ENCODE measurements around the gene MEAK7. TPM values are rescaled to one million over a fixed set of nuclear protein-coding genes. Genes with fewer than 3 reads are reported as not detected.

MEAK7 gene
- total RNA-seq, 1 experiment from 2014 or later = 30.9 TPM

- POLR2A ChIA-PET = no interaction called here
- H3K36me3 ChIP-seq (ENCODE audit: control insufficient read depth, insufficient read depth, low read length) = no peaks in the 10 kb centered on the region
- DNase-seq = peak; percentile 41 to 73
- Mint-ChIP-seq H3K9me3 (ENCODE audit: unreplicated experiment) (no peaks in the 10 kb centered on the region), H3K27me3 (ENCODE audit: insufficient read depth, unreplicated experiment) (no peaks in the 10 kb centered on the region), H3K36me3 (ENCODE audit: insufficient read depth, unreplicated experiment) (peaks cover 37% of the 10 kb centered on the region), H3K4me3 (ENCODE audit: unreplicated experiment) (peak overlapping the region; percentile 52), H3K27ac (ENCODE audit: unreplicated experiment) (peak overlapping the region; percentile 82), H3K4me1 (ENCODE audit: low read depth, unreplicated experiment) (peaks cover 35% of the 10 kb centered on the region)
- no TSS peak for BruUV-seq (replicated peaks)
- no peaks in the 10 kb centered on the region for H3K27me3 ChIP-seq (replicated peaks; ENCODE audit: control insufficient read depth, insufficient read depth, low read length)
- no peaks in the 10 kb centered on the region for H3K9me3 ChIP-seq
- CTCF ChIA-PET = no interaction called here
- TF ChIP-seq, protein P1, sequence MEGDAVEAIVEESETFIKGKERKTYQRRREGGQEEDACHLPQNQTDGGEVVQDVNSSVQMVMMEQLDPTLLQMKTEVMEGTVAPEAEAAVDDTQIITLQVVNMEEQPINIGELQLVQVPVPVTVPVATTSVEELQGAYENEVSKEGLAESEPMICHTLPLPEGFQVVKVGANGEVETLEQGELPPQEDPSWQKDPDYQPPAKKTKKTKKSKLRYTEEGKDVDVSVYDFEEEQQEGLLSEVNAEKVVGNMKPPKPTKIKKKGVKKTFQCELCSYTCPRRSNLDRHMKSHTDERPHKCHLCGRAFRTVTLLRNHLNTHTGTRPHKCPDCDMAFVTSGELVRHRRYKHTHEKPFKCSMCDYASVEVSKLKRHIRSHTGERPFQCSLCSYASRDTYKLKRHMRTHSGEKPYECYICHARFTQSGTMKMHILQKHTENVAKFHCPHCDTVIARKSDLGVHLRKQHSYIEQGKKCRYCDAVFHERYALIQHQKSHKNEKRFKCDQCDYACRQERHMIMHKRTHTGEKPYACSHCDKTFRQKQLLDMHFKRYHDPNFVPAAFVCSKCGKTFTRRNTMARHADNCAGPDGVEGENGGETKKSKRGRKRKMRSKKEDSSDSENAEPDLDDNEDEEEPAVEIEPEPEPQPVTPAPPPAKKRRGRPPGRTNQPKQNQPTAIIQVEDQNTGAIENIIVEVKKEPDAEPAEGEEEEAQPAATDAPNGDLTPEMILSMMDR (IDR thresholded peaks at IDR 0.05; ENCODE audit: insufficient read depth in 1 of 2, low read depth in 1 of 2, low read length in 1 of 2, severe bottlenecking in 1 of 2, unreplicated experiment in 1 of 2) = no peak
- H3K4me3 ChIP-seq (ENCODE audit: low read depth, low read length) = no peak overlapping the region
- intact Hi-C loops (cut with micrococcal nuclease; ENCODE audit: unreplicated experiment) = no loop called here
- peaks cover 39% of the 10 kb centered on the region for H3K4me1 ChIP-seq
Measured at GRCh38 chr16:84501077-84501735, 3.3 kb downstream of the MEAK7 start.

DNA sequence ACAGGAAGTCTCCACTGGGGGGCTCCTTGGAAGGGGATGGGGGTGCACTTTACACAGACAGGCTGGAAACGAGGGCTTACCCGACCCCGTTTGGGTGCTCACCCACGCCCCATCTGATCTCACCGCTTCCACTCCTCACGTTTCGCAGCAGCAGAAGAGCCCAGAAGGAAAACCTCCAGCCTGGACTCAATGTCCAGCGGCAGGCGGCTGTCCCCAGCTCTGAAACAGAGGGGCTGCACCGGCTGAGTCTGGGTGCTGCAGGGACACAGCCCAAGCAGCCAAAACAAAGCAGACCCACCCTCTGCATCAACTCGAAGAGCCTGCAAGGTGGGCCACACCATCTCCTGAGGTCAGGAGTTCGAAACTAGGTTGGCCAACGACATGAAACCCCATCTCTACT, 3.9 kb downstream of the MEAK7 start:
- CTCF ChIA-PET = no interaction called here
- peaks cover 37% of the 10 kb centered on the region for H3K4me1 ChIP-seq
- no peaks in the 10 kb centered on the region for H3K27me3 ChIP-seq (replicated peaks; ENCODE audit: control insufficient read depth, insufficient read depth, low read length)

GRCh38 chr16:84499638-84500037, 4.8 kb downstream of the MEAK7 start:
- BruUV-seq (replicated peaks) = no TSS peak
- H3K27me3 ChIP-seq (replicated peaks; ENCODE audit: control insufficient read depth, insufficient read depth, low read length) = no peaks in the 10 kb centered on the region
- peak in 1 of 2 experiments; percentile 11 for DNase-seq
- H3K4me1 Mint-ChIP-seq (ENCODE audit: low read depth, unreplicated experiment) = peaks cover 26% of the 10 kb centered on the region
- H3K9me3 Mint-ChIP-seq (ENCODE audit: unreplicated experiment) = no peaks in the 10 kb centered on the region
- CTCF ChIA-PET = interaction anchor here (0.6 kb wide), 1 partner anchor 122 kb away, joined by 3 read pairs; no protein-coding TSS in a partner anchor
- H3K4me1 ChIP-seq = peaks cover 32% of the 10 kb centered on the region
- TF ChIP-seq, protein P1 (IDR thresholded peaks at IDR 0.05; ENCODE audit: insufficient read depth in 1 of 2, low read depth in 1 of 2, low read length in 1 of 2, severe bottlenecking in 1 of 2, unreplicated experiment in 1 of 2) = no peak
- peaks cover 44% of the 10 kb centered on the region for H3K36me3 Mint-ChIP-seq (ENCODE audit: insufficient read depth, unreplicated experiment)
- intact Hi-C loops (cut with micrococcal nuclease; ENCODE audit: unreplicated experiment) = no loop called here
- H3K9me3 ChIP-seq = no peaks in the 10 kb centered on the region
- POLR2A ChIA-PET = no interaction called here
- H3K36me3 ChIP-seq (ENCODE audit: control insufficient read depth, insufficient read depth, low read length) = no peaks in the 10 kb centered on the region
- no peaks in the 10 kb centered on the region for H3K27me3 Mint-ChIP-seq (ENCODE audit: insufficient read depth, unreplicated experiment)
- no peak overlapping the region for H3K27ac Mint-ChIP-seq (ENCODE audit: unreplicated experiment)
- no peak overlapping the region for H3K4me3 Mint-ChIP-seq (ENCODE audit: unreplicated experiment)
- no peak overlapping the region for H3K4me3 ChIP-seq (ENCODE audit: low read depth, low read length)

More for the DNA sequence above, 3.9 kb downstream of the MEAK7 start:
- Histone ChIP-seq H3K9me3 (no peaks in the 10 kb centered on the region), H3K4me3 (ENCODE audit: low read depth, low read length) (no peak overlapping the region), H3K36me3 (ENCODE audit: control insufficient read depth, insufficient read depth, low read length) (no peaks in the 10 kb centered on the region)
- POLR2A ChIA-PET = no interaction called here
- Mint-ChIP-seq H3K4me3 (ENCODE audit: unreplicated experiment) (no peak overlapping the region), H3K36me3 (ENCODE audit: insufficient read depth, unreplicated experiment) (peaks cover 44% of the 10 kb centered on the region), H3K27ac (ENCODE audit: unreplicated experiment) (peak overlapping the region; percentile 82), H3K27me3 (ENCODE audit: insufficient read depth, unreplicated experiment) (no peaks in the 10 kb centered on the region), H3K4me1 (ENCODE audit: low read depth, unreplicated experiment) (peaks cover 32% of the 10 kb centered on the region), H3K9me3 (ENCODE audit: unreplicated experiment) (no peaks in the 10 kb centered on the region)
- intact Hi-C loops (cut with micrococcal nuclease; ENCODE audit: unreplicated experiment) = no loop called here
- BruUV-seq (replicated peaks) = no TSS peak
- TF ChIP-seq, protein P1 (IDR thresholded peaks at IDR 0.05; ENCODE audit: insufficient read depth in 1 of 2, low read depth in 1 of 2, low read length in 1 of 2, severe bottlenecking in 1 of 2, unreplicated experiment in 1 of 2) = no peak
- peak in 1 of 2 experiments; percentile 24 for DNase-seq
